GM23248 (cell line): ENCODE data around the gene NBR1.

Experiments
- EZH2 ChIP-seq: fragments of 200-600 bp; sonication (generic); IDR thresholded peaks from 2 replicates; pipeline ENCODE4 v1.6.1; 2018; ENCODE audit warnings: antibody characterized with exemption, mild to moderate bottlenecking; ENCODE audit not compliant: insufficient read depth, poor library complexity, severe bottlenecking
- EZH2phosphoT487 ChIP-seq: fragments of 200-600 bp; sonication (generic); IDR thresholded peaks from 2 replicates; pipeline ENCODE4 v1.6.1; 2018; ENCODE audit warnings: antibody characterized with exemption, moderate library complexity, mild to moderate bottlenecking, low read depth; ENCODE audit not compliant: insufficient read depth

DNA sequence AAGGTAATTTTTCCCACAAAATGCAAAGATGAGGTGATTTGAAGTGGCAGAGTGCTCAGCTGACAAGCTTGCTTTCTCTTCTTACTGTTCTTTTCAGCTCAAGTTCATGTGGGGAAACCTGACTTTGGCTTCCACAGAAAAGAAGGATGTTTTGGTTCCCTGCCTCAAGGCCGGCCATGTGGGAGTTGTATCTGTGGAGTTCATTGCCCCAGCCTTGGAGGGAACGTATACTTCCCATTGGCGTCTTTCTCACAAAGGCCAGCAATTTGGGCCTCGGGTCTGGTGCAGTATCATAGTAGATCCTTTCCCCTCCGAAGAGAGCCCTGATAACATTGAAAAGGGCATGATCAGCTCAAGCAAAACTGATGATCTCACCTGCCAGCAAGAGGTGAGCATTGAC lies 22.2 kb downstream of the NBR1 start:
- TF ChIP-seq EZH2 = no peak
- TF ChIP-seq EZH2phosphoT487 = no peak
